LNCaP clone FGC (cell line): Measurements from ENCODE around the gene USP9X.
"Not testable (repeated sequence)": the region's sequence is repeated elsewhere in the genome, so short reads cannot be mapped to it uniquely, and the experiment has no call there.

Experiments
- DNase-seq: peaks from one replicate; pipeline ENCODE4 v3.0.0-alpha.2; 2011; ENCODE audit warnings: low read depth
- H3K4me3 ChIP-seq: 2 replicates; pipeline ENCODE4 v1.5.1; 2011; ENCODE audit warnings: mild to moderate bottlenecking, low read depth, low read length, control low read depth
- TF ChIP-seq, protein P1 (sequence below): IDR thresholded peaks from 2 replicates; pipeline ENCODE4 v1.5.1; 2012; ENCODE audit warnings: mild to moderate bottlenecking; ENCODE audit not compliant: control insufficient read depth, insufficient read depth; ENCODE audit errors: extremely low read depth

Gene USP9X

DNA sequence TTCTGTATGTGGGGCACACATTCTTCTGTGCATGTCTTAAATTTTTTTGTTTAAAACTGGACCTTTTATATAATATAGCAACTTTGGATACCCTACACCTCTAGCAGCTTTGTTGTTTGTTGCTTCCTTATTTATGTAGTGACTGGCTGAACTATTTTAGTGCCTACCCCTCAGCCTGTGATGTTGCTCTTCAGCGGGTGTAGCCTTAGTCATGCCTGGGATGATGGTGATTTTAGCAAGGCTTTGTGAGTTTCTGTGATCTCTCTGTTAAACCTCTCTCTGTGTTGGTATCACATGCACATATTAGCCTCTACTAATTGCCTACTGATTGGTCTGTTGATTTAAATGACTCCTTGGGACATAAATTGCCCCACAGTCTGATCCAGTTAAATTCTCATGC lies 22.8 kb downstream of the USP9X start:
- TF ChIP-seq, protein P1, sequence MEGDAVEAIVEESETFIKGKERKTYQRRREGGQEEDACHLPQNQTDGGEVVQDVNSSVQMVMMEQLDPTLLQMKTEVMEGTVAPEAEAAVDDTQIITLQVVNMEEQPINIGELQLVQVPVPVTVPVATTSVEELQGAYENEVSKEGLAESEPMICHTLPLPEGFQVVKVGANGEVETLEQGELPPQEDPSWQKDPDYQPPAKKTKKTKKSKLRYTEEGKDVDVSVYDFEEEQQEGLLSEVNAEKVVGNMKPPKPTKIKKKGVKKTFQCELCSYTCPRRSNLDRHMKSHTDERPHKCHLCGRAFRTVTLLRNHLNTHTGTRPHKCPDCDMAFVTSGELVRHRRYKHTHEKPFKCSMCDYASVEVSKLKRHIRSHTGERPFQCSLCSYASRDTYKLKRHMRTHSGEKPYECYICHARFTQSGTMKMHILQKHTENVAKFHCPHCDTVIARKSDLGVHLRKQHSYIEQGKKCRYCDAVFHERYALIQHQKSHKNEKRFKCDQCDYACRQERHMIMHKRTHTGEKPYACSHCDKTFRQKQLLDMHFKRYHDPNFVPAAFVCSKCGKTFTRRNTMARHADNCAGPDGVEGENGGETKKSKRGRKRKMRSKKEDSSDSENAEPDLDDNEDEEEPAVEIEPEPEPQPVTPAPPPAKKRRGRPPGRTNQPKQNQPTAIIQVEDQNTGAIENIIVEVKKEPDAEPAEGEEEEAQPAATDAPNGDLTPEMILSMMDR = no peak
- H3K4me3 ChIP-seq = no peak overlapping the region
- DNase-seq = no peak

- no peak for DNase-seq
- no peak overlapping the region for H3K4me3 ChIP-seq
- TF ChIP-seq, protein P1 = no peak
Observed at GRCh38 chrX:41108463-41109205, 23.4 kb downstream of the USP9X start.

- no peak for DNase-seq
- H3K4me3 ChIP-seq = no peak overlapping the region
- TF ChIP-seq, protein P1 = no peak
Observed at GRCh38 chrX:41110801-41111625, 25.8 kb downstream of the USP9X start.

DNA sequence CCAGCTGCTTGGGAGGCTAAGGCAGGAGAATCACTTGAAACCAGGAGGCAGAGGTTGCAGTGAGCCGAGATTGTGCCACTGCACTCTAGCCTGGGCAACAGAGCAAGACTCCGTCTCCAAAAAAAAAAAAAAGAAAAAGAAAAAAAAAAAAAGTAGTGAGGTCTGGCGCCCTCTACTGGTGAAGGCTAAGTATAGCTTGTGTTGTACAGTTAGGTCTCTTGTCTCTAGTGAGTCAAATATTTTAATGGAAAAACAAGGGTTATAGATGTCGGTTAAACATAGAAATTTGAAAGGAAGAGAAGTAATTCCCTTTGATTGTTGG lies 29.8 kb downstream of the USP9X start:
- H3K4me3 ChIP-seq, DNase-seq: not testable (repeated sequence)
- TF ChIP-seq, protein P1 = peak; percentile 42

DNA sequence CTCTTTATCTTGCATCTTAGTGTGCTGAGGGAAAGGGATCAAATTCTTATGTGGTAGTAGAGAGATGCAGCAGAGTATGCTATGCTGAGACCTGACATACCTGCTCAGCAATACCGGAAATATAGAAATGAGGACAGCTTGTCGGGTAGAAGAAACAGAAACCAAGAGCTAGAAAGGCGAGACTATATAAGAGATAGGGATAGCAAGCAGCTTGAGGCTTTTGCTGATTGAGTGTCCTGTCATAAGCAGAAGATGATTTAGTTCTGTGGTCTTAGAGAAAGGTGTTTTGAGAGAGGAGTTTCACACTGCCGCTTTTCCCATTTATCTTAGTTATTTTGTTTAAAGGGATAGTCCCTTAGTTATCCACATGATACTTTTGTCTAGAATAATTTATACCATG lies 31.7 kb downstream of the USP9X start:
- TF ChIP-seq, protein P1 = no peak
- peak overlapping the region; percentile 21; the same call in 1 of the 2 replicates for H3K4me3 ChIP-seq

DNA sequence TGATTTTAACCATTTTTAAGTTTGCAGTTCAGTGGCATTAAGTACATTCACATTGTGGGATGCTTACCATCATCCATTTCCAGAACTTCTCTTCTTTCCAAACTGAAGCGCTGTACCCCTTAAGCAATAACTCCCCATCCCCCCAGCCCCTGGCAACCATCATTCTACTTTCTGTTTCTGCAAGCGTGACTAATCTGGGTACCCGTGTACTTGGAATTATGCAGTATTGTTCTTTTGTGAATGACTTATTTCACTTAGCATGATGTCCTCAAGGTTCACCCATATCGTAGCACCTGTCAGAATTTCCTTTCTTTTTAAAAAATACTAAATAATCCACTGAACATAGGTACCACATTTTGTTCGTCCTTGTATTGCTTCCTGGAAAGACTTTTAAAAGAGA lies 32.9 kb downstream of the USP9X start:
- no peak overlapping the region for H3K4me3 ChIP-seq
- no peak for DNase-seq
- TF ChIP-seq, protein P1 = no peak

More for the DNA sequence above, 31.7 kb downstream of the USP9X start:
- no peak for DNase-seq
